Fibroblast of lung (primary cell): ENCODE data around the gene PCGF1. TPM values are rescaled to one million over a fixed set of nuclear protein-coding genes. Genes with fewer than 3 reads are reported as not detected.

Experiments
- DNase-seq, 2 donors: peaks; one replicate each; pipeline versions ENCODE4 v3.0.0 to v3.0.0-alpha.2; 2010; ENCODE audit warnings: low read depth in 2 of 2
- H2AFZ ChIP-seq: 2 replicates; pipeline ENCODE4 v1.5.1; 2012; ENCODE audit warnings: low read length, control low read depth, inconsistent platforms
- H3K27ac ChIP-seq: 2 replicates; pipeline ENCODE4 v1.5.1; 2011; ENCODE audit warnings: low read length, control low read depth; ENCODE audit not compliant: insufficient read depth
- H3K27me3 ChIP-seq: 2 replicates; pipeline ENCODE4 v1.5.1; 2011; ENCODE audit warnings: mild to moderate bottlenecking, low read length; ENCODE audit not compliant: control insufficient read depth, insufficient read depth
- H3K36me3 ChIP-seq: 2 replicates; pipeline ENCODE4 v1.5.1; 2011; ENCODE audit warnings: low read length; ENCODE audit not compliant: control insufficient read depth, insufficient read depth
- H3K4me1 ChIP-seq: 2 replicates; pipeline ENCODE4 v1.5.1; 2011; ENCODE audit warnings: low read length; ENCODE audit not compliant: control insufficient read depth, insufficient read depth; ENCODE audit errors: extremely low read depth
- H3K4me2 ChIP-seq: 2 replicates; pipeline ENCODE4 v1.5.1; 2011; ENCODE audit warnings: low read length, control low read depth; ENCODE audit not compliant: insufficient read depth; ENCODE audit errors: extremely low read depth
- H3K4me3 ChIP-seq, 4 experiments: fragments of 200-600 bp in 1 of 4; sonication (generic) in 1 of 4; replicated peaks in 1 of 4; 2 replicates each; pipeline ENCODE4 v1.5.1; 2011 to 2016; ENCODE audit warnings: low read length in 4 of 4, low read depth in 3 of 4, mild to moderate bottlenecking in 3 of 4, control low read depth in 2 of 4, inconsistent platforms in 1 of 4, mixed read lengths in 1 of 4; ENCODE audit not compliant: insufficient read depth in 1 of 4; ENCODE audit errors: control extremely low read depth in 1 of 4
- H3K79me2 ChIP-seq: 2 replicates; pipeline ENCODE4 v1.5.1; 2012; ENCODE audit warnings: mild to moderate bottlenecking, low read length, inconsistent platforms; ENCODE audit not compliant: control insufficient read depth, insufficient read depth
- H3K9ac ChIP-seq: 2 replicates; pipeline ENCODE4 v1.5.1; 2011; ENCODE audit warnings: mild to moderate bottlenecking, low read length, control low read depth; ENCODE audit not compliant: insufficient read depth
- H3K9me3 ChIP-seq: 2 replicates; pipeline ENCODE4 v1.5.1; 2012; ENCODE audit warnings: low read depth, low read length; ENCODE audit not compliant: control insufficient read depth, insufficient read depth
- H4K20me1 ChIP-seq: 2 replicates; pipeline ENCODE4 v1.5.1; 2011; ENCODE audit warnings: low read length; ENCODE audit not compliant: control insufficient read depth, insufficient read depth; ENCODE audit errors: extremely low read depth
- CTCF ChIP-seq, 2 donors: IDR thresholded peaks in 1 of 2; conservative IDR thresholded peaks in 1 of 2; 1 replicate in 1 of 2; 2 replicates in 1 of 2; pipeline ENCODE4 v1.5.1; 2011 to 2012; ENCODE audit warnings: low read length in 2 of 2, control low read depth in 1 of 2, inconsistent platforms in 1 of 2, low read depth in 1 of 2, mild to moderate bottlenecking in 1 of 2
- EZH2 ChIP-seq: IDR thresholded peaks from 2 replicates; pipeline ENCODE4 v1.5.1; 2012; ENCODE audit warnings: low read length, control low read depth, mild to moderate bottlenecking; ENCODE audit errors: missing control alignments
- polyA plus RNA-seq, 2 donors: library from polyadenylated mRNA; depleted of rRNA in 1 of 2; stranded (reverse) in 1 of 2; unstranded in 1 of 2; fragments of >200 nt; gene quantifications; 2 replicates each; pipeline ENCODE4 v1.2.1, GENCODE V29; 2011 to 2012; ENCODE audit warnings: missing spikeins in 1 of 2
- total RNA-seq: library from RNA; depleted of rRNA; stranded (reverse); fragments of >200 nt; gene quantifications from 2 replicates; pipeline ENCODE4 v1.2.1, GENCODE V29; 2014

Gene PCGF1
- total and polyA plus RNA-seq, 2 donors (not counting 1 experiment from before 2014, with no cell fraction given): 23.8 to 35.5 TPM

- no peak overlapping the region for H3K4me2 ChIP-seq
- H3K4me3 ChIP-seq: no peak overlapping the region
- H3K79me2 ChIP-seq: no peaks in the 10 kb centered on the region
- peaks cover 3% of the 10 kb centered on the region for H3K4me1 ChIP-seq
- no peak overlapping the region for H2AFZ ChIP-seq
- H3K9me3 ChIP-seq: no peaks in the 10 kb centered on the region
- no peak overlapping the region for H3K27ac ChIP-seq
- DNase-seq: no peak
- TF ChIP-seq EZH2 (no peak), CTCF (conservative IDR thresholded peaks at IDR 0.05 in 1 of 2, IDR thresholded peaks at IDR 0.05 in 1 of 2; ENCODE audit: low read depth in 1 of 2, low read length in 2 of 2) (no peak)
- peaks cover 18% of the 10 kb centered on the region for H3K36me3 ChIP-seq
- no peaks in the 10 kb centered on the region for H4K20me1 ChIP-seq
- no peak overlapping the region for H3K9ac ChIP-seq
- H3K27me3 ChIP-seq: no peaks in the 10 kb centered on the region
These were observed 15.6 kb downstream of the PCGF1 start for GRCh38 chr2:74491648-74492544.

GRCh38 chr2:74489906-74490305 is 17.6 kb downstream of the PCGF1 start:
- Histone ChIP-seq H3K4me3 (no peak overlapping the region), H3K9ac (no peak overlapping the region), H3K27ac (no peak overlapping the region), H3K27me3 (no peaks in the 10 kb centered on the region), H2AFZ (no peak overlapping the region), H3K4me1 (peaks cover 3% of the 10 kb centered on the region), H3K4me2 (no peak overlapping the region), H3K9me3 (no peaks in the 10 kb centered on the region), H3K36me3 (peaks cover 20% of the 10 kb centered on the region), H4K20me1 (no peaks in the 10 kb centered on the region), H3K79me2 (no peaks in the 10 kb centered on the region)
- no peak for DNase-seq
- TF ChIP-seq CTCF (conservative IDR thresholded peaks at IDR 0.05 in 1 of 2, IDR thresholded peaks at IDR 0.05 in 1 of 2; ENCODE audit: low read depth in 1 of 2, low read length in 2 of 2): no peak
- TF ChIP-seq EZH2: no peak

GRCh38 chr2:74488643-74489481 is 18.6 kb downstream of the PCGF1 start:
- no peak overlapping the region for H3K9ac ChIP-seq
- no peak overlapping the region for H3K4me3 ChIP-seq
- H2AFZ ChIP-seq: no peak overlapping the region
- H3K27me3 ChIP-seq: no peaks in the 10 kb centered on the region
- H3K4me1 ChIP-seq: peaks cover 3% of the 10 kb centered on the region
- H3K9me3 ChIP-seq: no peaks in the 10 kb centered on the region
- no peak overlapping the region for H3K4me2 ChIP-seq
- DNase-seq: no peak
- H3K36me3 ChIP-seq: peaks cover 20% of the 10 kb centered on the region
- no peak for TF ChIP-seq CTCF (conservative IDR thresholded peaks at IDR 0.05 in 1 of 2, IDR thresholded peaks at IDR 0.05 in 1 of 2; ENCODE audit: low read depth in 1 of 2, low read length in 2 of 2)
- TF ChIP-seq EZH2: no peak
- no peak overlapping the region for H3K27ac ChIP-seq
- H3K79me2 ChIP-seq: no peaks in the 10 kb centered on the region
- H4K20me1 ChIP-seq: no peaks in the 10 kb centered on the region
